PFSK-1 (cell line): ENCODE data around the gene HDAC4.

Experiments
- FOXP2 ChIP-seq: optimal IDR thresholded peaks from 2 replicates; pipeline ENCODE3; 2011; ENCODE audit warnings: borderline replicate concordance, control low read depth, inconsistent platforms; ENCODE audit not compliant: insufficient read depth; ENCODE audit errors: extremely low read length, extremely low read depth
- POLR2AphosphoS5 ChIP-seq: IDR thresholded peaks from 2 replicates; pipeline ENCODE4 v1.6.1; 2012; ENCODE audit warnings: low read depth, mild to moderate bottlenecking, control low read depth, low read length, moderate library complexity
- SIN3A ChIP-seq: IDR thresholded peaks from 2 replicates; pipeline ENCODE4 v1.6.1; 2012; ENCODE audit warnings: mild to moderate bottlenecking, low read length, moderate library complexity, borderline replicate concordance; ENCODE audit not compliant: insufficient read depth
- TAF1 ChIP-seq: IDR thresholded peaks from 2 replicates; pipeline ENCODE4 v1.6.1; 2012; ENCODE audit warnings: low read length, control low read depth, borderline replicate concordance; ENCODE audit not compliant: insufficient read depth
- TF ChIP-seq, protein P1 (sequence below), 2 experiments: IDR thresholded peaks; 2 replicates each; pipeline versions ENCODE4 v1.6.1 to v1.8.0; 2011 to 2012; ENCODE audit warnings: low read depth in 2 of 2, low read length in 2 of 2, control low read depth in 1 of 2, inconsistent platforms in 1 of 2, mild to moderate bottlenecking in 1 of 2, moderate library complexity in 1 of 2; ENCODE audit not compliant: insufficient read depth in 1 of 2

HDAC4 gene

DNA sequence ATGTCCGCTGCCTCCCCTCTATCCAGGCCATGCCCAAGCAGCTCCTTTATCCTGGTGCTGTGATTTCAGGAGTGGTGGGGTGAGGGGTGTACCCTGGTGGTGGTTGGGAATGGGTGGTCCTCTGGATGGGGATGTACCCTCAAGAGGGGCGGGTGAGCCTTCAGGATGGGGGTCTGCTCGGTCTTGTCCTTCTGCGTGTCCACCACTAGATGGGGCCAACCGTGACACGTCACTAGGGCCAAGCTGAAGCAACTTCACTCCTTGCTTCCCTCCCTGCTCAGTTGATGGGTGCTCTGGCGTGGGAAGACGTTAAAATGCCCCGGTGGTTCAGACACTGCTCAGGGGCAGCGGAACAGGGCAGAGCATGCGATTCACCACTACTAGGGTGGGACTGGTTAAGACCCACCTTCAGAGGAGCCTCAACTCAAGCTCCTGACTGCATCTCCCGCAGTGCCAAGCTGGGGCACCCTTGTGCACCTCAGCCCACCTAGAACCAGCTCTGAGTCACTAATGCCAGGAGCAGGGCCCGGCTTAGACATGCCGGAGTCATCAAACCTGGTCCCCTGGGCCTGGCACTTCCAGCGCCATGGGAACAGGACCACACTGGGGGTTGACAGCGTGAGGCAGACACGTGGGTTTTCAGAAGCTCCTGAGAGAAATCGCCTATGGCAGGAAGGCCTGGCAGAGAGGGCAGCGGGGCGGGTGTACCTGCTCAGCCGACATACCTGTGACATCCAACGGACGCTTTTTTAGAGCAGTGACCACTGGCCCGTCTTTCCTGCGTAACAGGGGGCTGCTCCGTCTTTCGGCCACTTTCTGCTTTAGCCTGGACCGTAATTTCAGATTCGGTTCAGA is 256.7 kb downstream of the HDAC4 start:
- TF ChIP-seq SIN3A = no peak

DNA sequence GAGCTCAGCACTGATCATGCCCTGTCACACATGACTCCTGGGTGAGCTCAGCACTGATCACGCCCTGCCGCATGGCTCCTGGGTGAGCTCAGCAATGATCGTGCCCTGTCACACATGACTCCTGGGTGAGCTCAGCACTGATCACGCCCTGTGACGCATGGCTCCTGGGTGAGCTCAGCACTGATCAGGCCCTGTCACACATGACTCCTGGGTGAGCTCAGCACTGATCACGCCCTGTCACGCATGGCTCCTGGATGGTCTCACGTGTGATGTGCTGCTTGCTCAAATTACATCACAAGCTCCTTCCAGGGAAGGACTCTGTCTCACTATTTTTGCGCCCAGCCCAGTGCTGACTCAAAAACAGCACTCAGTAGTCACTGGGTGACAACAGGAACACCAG is 258.0 kb downstream of the HDAC4 start:
- TF ChIP-seq FOXP2 = no peak
- no peak for TF ChIP-seq POLR2AphosphoS5
- TF ChIP-seq, protein P1, sequence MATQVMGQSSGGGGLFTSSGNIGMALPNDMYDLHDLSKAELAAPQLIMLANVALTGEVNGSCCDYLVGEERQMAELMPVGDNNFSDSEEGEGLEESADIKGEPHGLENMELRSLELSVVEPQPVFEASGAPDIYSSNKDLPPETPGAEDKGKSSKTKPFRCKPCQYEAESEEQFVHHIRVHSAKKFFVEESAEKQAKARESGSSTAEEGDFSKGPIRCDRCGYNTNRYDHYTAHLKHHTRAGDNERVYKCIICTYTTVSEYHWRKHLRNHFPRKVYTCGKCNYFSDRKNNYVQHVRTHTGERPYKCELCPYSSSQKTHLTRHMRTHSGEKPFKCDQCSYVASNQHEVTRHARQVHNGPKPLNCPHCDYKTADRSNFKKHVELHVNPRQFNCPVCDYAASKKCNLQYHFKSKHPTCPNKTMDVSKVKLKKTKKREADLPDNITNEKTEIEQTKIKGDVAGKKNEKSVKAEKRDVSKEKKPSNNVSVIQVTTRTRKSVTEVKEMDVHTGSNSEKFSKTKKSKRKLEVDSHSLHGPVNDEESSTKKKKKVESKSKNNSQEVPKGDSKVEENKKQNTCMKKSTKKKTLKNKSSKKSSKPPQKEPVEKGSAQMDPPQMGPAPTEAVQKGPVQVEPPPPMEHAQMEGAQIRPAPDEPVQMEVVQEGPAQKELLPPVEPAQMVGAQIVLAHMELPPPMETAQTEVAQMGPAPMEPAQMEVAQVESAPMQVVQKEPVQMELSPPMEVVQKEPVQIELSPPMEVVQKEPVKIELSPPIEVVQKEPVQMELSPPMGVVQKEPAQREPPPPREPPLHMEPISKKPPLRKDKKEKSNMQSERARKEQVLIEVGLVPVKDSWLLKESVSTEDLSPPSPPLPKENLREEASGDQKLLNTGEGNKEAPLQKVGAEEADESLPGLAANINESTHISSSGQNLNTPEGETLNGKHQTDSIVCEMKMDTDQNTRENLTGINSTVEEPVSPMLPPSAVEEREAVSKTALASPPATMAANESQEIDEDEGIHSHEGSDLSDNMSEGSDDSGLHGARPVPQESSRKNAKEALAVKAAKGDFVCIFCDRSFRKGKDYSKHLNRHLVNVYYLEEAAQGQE (IDR thresholded peaks at IDR 0.05; ENCODE audit: insufficient read depth in 1 of 2, low read depth in 2 of 2, low read length in 2 of 2) = no peak
- TF ChIP-seq TAF1 = no peak
- no peak for TF ChIP-seq SIN3A

DNA sequence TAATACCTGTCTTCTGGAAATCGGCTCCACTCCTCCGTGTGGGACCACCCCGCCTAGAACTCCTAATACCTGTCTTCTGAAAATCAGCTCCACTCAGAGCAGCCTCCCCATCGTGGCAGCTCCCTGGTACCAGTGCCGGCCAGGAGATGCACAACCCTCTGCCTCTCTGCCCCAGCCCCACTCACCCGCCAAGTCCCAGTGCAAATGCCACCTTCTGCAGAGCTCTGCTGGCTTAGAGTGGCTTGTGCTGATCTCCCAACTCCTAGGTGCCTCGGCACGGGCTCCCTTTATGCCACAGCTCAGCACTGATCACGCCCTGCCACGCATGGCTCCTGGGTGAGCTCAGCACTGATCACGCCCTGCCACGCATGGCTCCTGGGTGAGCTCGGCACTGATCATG is 258.5 kb downstream of the HDAC4 start:
- TF ChIP-seq TAF1 = no peak

DNA sequence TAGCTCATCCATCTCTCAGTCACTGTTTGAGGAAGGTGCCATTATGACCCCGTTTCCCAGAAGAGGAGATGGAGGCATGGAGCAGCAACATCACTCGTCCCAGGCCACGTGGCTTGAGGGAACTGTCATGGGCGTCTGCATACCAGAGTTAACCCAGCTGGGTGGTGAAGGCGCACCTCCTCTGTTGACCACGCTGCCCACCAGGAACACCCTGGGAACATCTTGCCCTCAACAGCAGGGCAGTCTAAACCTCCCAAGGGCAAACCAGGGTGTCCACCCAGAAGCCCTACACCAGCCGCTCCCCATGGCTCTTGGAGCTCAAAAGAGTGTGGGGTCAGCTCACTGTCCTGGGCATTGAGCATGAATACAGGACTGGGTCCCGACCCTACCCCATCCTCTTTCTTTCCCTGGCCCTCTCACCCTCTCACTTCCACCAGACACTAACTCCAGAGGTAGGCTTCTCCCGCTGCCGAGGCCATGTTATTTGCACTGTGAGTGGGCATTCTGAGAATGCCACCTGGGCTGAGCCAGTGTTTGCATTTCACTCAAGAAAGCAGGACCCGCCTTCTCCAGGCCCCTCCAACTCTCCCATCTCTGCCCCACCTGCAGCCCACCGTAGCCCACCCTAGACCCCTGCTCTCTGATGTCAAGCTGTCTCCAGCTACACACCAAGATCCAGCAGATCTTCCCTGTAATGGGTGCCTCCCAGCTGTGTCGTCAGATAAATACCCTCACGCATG is 259.6 kb downstream of the HDAC4 start:
- TF ChIP-seq FOXP2 = no peak
- no peak for TF ChIP-seq SIN3A
- TF ChIP-seq POLR2AphosphoS5 = no peak
- no peak for TF ChIP-seq TAF1
- TF ChIP-seq, protein P1 (IDR thresholded peaks at IDR 0.05; ENCODE audit: insufficient read depth in 1 of 2, low read depth in 2 of 2, low read length in 2 of 2) = no peak

DNA sequence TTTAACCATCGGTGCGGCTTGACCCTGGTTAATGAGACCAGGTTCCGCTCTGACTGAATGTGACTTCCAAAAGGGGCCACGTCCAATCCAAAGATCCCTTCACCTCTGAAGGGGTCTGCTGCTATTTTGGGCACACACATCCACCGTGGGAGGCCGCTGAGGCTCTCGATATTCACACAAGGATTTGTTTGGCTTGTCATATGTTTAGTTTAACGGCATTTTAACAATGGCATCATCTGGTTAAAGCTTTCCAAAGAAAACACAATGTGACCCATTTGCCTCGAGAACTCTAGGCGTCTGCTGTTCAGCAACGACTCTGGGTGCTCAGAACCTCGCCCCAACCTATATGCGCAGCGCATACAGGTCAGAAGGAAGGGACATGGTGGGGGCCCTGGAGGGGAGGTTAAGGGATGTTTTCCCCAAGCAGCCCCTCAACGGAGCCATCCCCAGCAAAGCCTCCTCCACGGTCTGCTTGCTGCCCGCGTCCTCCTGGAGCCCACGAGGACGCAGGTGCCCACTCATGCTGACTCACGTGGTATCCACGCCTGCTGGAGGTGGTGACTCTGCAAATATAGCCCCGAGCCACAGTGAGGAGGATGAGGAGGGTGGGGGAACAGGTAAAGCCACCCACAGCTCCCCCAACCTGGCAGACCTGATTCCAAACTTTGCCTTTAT is 260.3 kb downstream of the HDAC4 start:
- TF ChIP-seq, protein P1 (IDR thresholded peaks at IDR 0.05; ENCODE audit: insufficient read depth in 1 of 2, low read depth in 2 of 2, low read length in 2 of 2) = no peak
- TF ChIP-seq SIN3A (no peak), TAF1 (no peak), FOXP2 (no peak), POLR2AphosphoS5 (no peak)

DNA sequence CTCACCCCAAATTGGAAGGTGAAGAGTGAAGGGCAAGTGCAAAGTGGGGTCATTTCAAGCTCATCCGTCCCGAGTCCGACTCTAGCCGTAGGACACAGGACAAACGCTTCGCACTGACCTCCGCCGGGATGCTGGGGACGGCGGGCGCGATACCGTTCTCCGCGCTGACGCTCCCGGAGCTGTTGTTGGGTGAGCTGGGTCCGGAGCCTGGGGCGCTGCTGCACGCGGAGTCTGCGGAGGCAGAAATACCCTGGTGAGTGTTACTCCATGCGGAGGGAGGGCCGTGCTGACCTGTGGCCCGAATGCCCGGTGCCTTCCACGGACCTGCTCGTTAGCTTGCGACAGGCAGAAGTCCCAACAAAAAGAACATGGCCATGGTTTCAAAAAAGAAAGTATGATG is 261.3 kb downstream of the HDAC4 start:
- TF ChIP-seq, protein P1 (IDR thresholded peaks at IDR 0.05; ENCODE audit: insufficient read depth in 1 of 2, low read depth in 2 of 2, low read length in 2 of 2) = no peak
- TF ChIP-seq POLR2AphosphoS5 = no peak
